MV-4-11 (cell line): Measurements from ENCODE around the gene C1orf141.
"Not testable (repeated sequence)": the region's sequence is repeated elsewhere in the genome, so short reads cannot be mapped to it uniquely, and the experiment has no call there.

ENCODE experiments used
- DNase-seq: peaks from one replicate; lab custom pipeline; 2025; lab: John Stamatoyannopoulos, UW

C1orf141 gene

DNA sequence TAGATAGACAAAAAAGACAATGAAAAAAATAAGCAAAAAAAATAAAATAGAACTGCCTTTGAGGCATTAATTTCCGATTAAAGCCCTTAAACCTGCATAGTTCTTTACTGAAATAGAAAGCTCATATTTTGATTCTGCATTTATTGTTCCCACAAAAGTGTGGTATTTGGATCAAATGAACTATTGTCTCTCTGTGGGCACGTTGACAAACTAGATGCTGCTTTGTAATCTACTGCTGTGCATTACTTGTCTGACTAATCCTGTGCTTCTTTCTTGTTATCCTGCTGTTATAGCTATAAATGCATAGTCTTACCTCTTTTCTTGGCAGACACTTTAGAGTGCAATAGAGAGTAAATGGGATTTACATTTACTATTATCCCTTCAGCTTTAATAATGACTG is 49.4 kb downstream of the C1orf141 start:
- no peak for DNase-seq

DNA sequence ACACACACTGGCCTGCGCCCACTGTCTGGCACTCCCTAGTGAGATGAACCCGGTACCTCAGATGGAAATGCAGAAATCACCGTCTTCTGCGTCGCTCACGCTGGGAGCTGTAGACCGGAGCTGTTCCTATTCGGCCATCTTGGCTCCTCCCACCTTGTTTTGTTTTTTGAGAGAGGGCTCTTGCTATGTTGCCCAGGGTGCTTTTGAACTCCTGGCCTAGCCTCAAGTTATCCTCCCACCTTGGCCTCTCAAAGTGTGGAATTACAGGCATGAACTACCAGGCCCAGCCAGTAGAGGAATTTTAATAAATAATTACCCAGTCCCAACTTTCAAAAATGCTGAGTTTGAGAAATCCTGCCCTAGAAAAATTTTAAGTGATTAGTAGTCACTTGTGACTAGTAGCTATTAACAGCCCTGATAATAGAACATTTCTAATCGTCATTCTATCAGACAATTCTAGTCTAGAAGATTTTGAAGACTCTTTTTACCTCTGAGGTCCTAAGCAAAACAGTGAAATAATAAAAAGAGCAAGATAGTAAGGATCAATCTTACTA is 49.9 kb downstream of the C1orf141 start:
- DNase-seq = no peak

GRCh38 chr1:67078291-67078690 is 56.5 kb downstream of the C1orf141 start:
- peak; percentile 85 for DNase-seq

DNA sequence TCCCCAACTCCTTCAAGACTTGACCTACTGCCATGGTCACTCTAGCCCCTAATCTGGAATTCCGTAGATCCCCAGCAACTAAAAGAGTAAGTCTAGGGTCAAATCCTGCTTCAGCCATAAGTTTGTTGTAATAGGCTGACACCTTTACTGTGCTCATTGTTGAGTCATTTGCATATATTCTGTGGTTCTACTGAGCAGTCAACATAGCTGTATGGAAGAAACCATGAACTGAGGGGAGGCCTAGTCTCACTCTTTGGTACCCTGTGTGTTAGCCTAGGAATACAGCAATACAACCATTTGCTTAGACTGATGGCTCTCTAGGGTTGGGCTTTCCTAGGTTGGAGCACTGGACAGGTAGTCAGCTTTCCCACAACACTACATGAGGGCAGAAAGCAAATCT is 57.2 kb downstream of the C1orf141 start:
- no peak for DNase-seq

- no peak for DNase-seq
Measured at GRCh38 chr1:67072749-67073148, 62.0 kb downstream of the C1orf141 start.

- not testable (repeated sequence) for DNase-seq
Measured at GRCh38 chr1:67067655-67068054, 67.1 kb downstream of the C1orf141 start.

DNA sequence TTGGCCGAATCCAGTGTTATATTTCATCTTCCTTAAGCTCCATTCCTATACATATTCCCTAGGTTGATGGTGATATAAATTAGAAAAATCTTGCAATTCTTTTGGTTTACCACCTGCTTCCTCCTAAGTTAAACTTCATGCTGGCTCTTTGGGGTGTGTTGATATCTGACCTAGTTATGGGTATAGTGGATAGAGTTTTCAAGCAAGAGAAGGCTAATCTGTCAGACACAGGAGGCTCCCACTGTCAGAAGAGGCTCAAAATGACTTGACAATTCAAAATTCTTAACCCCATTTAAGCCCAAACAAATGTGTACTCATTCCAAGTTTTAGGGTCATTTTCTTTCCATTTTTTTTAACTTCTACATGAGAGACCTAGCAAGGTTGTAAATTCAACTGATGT is 72.4 kb downstream of the C1orf141 start:
- DNase-seq = no peak

- peak; percentile 10 for DNase-seq
Measured at GRCh38 chr1:67061266-67061665, 73.5 kb downstream of the C1orf141 start.

- peak; percentile 89 for DNase-seq
Measured at GRCh38 chr1:67060811-67061218, 74.0 kb downstream of the C1orf141 start.

GRCh38 chr1:67059346-67059745 is 75.4 kb downstream of the C1orf141 start:
- no peak for DNase-seq

DNA sequence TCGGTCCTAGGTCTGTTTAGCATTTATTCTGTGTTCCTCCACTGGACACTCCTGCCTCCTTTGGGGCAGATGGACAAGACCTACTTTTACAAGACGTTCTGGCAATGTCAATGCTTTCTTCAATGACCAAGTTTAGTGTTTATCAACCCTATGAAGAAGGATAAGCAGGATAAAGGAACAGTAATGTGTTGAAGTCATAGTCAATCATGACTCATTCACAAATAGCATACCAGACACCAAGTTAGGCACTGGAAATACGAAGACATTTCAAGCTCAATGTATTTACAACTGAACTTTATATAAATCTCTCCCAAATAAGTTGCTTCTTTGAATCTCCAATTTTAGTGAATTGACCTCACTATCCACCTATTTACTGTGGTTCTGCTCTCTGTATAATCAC is 76.0 kb downstream of the C1orf141 start:
- no peak for DNase-seq

- DNase-seq = no peak
Measured at GRCh38 chr1:67058242-67058641, 76.5 kb downstream of the C1orf141 start.

DNA sequence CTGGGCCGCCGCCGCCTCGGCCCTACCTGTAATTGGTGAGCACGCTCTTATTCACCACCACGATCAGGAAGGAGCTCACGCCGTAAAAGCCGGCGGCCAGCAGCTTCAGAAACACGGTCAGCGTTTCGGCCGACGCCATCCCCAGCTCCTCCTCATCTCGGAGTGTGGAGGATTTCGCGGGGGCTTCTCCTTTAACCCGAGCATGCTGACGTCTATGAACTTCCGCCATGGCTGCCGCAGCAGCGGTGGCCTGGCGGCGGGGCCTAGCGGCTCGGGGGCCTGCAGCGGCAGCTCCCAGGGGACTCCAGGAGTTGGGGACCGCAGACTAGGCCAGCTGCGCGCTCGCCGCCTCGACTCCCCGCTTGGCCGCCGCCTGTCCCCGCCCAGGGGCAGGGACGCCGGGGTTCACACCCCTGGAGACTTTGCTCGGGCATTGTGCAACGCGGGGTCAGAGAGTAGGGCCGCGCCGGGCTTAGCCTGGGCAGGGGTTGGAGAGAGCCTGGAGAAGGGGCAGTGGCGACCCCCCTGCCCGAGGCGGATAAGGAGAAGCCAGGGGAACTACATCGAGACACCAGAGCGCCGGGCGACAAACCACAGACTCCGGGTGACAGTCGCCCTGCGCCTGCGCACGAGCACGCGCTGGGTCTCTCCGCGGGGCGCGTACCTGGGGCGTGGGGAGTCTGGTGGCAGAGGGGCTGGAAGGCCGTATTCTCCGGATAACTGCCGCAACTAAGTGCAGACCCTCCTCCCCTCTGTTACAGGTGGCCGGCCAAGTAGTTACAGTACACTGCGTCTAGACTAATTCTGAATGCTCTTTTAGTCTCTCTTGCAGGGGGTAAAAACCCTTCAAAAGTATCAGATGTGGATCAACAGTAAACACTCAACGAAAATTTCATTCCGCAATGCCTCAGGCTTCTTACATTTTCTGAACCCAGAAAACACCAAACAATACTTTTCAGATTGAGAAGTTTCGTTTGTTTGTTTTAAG is 80.7 kb downstream of the C1orf141 start, which contains the start of gene SLC35D1:
Gene SLC35D1 (minus strand): TSS at position 364 of the 988 bp plus-strand sequence. CDS start 135 bp downstream, at position 229.
- DNase-seq = peak; percentile 58

DNA sequence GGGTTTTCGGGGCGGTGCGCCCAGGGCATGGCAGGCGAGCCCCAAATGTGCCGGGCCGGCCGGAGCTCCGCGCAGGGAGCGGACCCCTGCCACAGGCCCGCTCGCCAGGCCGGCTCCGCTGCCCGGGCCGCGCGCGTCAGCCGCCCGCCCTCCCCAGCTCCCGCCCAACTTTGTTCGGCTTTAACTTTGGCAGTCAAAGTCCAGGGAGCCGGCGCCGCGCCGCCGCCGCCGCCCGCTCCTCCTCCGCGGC is 81.3 kb downstream of the C1orf141 start:
- DNase-seq = no peak

DNA sequence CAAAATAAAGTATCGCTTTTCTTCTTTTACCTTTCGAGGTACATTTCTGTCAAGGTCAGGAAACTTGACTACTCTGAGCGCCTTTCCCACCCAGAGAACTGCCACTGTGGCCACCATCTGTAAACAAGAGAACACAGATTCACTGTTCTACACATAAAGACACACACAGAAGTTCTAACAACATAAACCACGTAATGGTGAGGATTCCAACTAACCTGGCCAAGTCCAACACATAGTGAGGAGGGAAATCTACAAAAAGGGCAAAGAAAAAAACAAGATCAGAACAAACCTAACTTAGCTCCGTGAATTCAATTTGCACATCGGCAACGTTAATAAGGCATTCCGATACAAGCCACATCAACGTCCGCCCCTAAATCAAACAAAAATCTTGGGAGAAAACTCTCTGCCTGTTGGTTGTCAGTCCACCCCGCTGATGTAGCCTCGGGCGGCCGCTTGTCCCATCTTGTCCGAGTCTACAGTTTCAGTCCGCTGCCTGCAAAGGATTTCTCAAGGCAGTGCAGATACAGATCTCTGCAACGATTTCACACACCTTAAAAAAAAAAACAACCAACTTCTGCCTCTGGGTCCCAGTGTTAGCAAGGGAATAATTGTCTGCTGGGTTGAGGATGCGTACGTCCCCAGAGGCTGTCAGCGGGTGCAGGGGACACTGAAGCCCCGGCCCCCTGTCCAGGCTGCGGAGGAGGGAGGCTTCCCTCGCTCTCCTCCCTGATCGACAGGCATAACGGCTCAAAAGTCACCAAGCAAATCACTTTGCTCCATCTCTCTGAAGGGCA is 81.8 kb downstream of the C1orf141 start:
- DNase-seq = no peak

GRCh38 chr1:67051196-67051595 is 83.6 kb downstream of the C1orf141 start:
- DNase-seq = no peak

DNA sequence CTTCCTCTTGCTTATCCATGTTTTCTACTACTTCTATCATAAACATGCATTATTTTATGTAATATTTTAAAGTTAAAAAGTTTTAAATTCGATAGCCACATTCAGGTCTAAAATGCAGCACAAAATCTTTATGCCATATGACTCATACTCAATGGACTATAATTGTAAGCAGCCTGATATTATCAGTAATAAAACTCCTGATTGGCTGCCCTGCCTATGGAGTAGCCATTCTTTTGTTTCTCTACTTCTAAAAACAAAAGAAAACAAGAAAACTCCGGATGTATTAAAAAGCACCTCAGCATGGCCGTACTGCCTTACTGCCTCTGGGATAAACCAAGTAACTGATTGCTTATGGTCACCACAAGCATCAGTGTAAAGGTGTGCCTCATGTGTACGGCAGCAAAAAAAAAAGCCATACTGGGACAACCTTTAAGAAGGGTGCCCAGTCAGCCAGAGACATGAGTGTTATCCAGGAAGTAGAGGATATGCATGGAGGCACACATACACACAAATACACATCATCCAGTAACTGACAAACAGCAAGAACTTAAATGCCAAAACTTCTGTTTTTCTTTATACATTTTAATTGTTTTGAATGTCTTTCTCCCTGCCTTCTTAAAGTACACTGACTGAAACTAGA is 90.0 kb downstream of the C1orf141 start:
- DNase-seq = no peak

DNA sequence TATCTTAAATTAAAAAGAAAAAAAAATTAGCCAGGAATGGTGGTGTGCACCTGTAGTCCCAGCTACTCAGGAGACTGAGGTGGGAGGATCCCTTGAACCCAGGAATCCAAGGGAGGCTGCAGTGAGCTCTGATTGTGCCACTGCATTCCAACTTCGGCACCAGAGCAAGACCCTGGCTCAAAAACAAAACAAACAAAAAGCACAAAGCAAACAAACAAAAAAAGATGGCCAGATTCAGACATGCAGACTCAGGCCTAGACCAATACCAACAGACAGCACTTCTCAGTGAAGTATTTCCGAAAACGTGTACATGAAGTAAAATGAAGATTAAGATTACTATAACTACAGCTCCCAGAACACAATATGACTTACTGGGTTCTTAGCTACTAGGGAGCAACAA is 91.4 kb downstream of the C1orf141 start:
- no peak for DNase-seq
